Keratinocyte (primary cell): Measurements from ENCODE around the gene SIGLEC9.

Source experiments
- CTCF ChIP-seq, 3 experiments: IDR thresholded peaks in 1 of 3; conservative IDR thresholded peaks in 1 of 3; optimal IDR thresholded peaks in 1 of 3; 2 replicates in 2 of 3; 3 replicates in 1 of 3; pipeline versions ENCODE3 to v1.5.1; 2011; ENCODE audit warnings: low read length in 3 of 3, mild to moderate bottlenecking in 3 of 3, moderate library complexity in 2 of 3, control low read depth in 1 of 3, inconsistent platforms in 1 of 3; ENCODE audit not compliant: insufficient read depth in 2 of 3; ENCODE audit errors: extremely low read depth in 1 of 3
- EZH2 ChIP-seq: IDR thresholded peaks from one replicate; pipeline ENCODE4 v1.6.1; 2012; ENCODE audit warnings: inconsistent platforms, mild to moderate bottlenecking, low read length, moderate library complexity

- TF ChIP-seq CTCF (optimal IDR thresholded peaks at IDR 0.05 in 1 of 3, IDR thresholded peaks at IDR 0.05 in 1 of 3, conservative IDR thresholded peaks at IDR 0.05 in 1 of 3; ENCODE audit: extremely low read depth in 1 of 3, insufficient read depth in 2 of 3, low read length in 3 of 3) (no peak), EZH2 (no peak)
These were observed 20.8 kb upstream of the SIGLEC9 start for GRCh38 chr19:51103926-51104341.
